Measurements from ENCODE around the gene APBA1. TPM values are rescaled to one million over a fixed set of nuclear protein-coding genes. Genes with fewer than 3 reads are reported as not detected.

APBA1 gene
- total RNA-seq, 2 donors from 2014 or later, result 2.8 to 3.8 TPM

GRCh38 chr9:69569738-69570451, 102.3 kb downstream of the APBA1 start:
- H3K27me3 Mint-ChIP-seq, result peaks cover 9% of the 10 kb centered on the region
- ATAC-seq (replicated peaks), result no peak
- no peak overlapping the region for H3K27ac Mint-ChIP-seq
- H3K36me3 Mint-ChIP-seq (ENCODE audit: low read depth), result no peaks in the 10 kb centered on the region
- no peak overlapping the region for H3K4me3 Mint-ChIP-seq
- H3K9me3 Mint-ChIP-seq, result no peaks in the 10 kb centered on the region
- no peaks in the 10 kb centered on the region for H3K4me1 Mint-ChIP-seq

GRCh38 chr9:69564557-69564956, 107.6 kb downstream of the APBA1 start:
- Mint-ChIP-seq H3K4me1 (no peaks in the 10 kb centered on the region), H3K9me3 (no peaks in the 10 kb centered on the region), H3K4me3 (no peak overlapping the region), H3K27me3 (peaks cover 5% of the 10 kb centered on the region), H3K27ac (no peak overlapping the region), H3K36me3 (ENCODE audit: low read depth) (no peaks in the 10 kb centered on the region)
- ATAC-seq (replicated peaks), result no peak

- no peaks in the 10 kb centered on the region for H3K36me3 Mint-ChIP-seq (ENCODE audit: low read depth)
- H3K27me3 Mint-ChIP-seq, result peaks cover 8% of the 10 kb centered on the region
- no peak overlapping the region for H3K27ac Mint-ChIP-seq
- H3K9me3 Mint-ChIP-seq, result no peaks in the 10 kb centered on the region
- H3K4me3 Mint-ChIP-seq, result no peak overlapping the region
- H3K4me1 Mint-ChIP-seq, result no peaks in the 10 kb centered on the region
- ATAC-seq (replicated peaks), result no peak
These were observed 113.0 kb downstream of the APBA1 start for GRCh38 chr9:69559126-69559525.

GRCh38 chr9:69556707-69557106, 115.5 kb downstream of the APBA1 start:
- H3K27me3 Mint-ChIP-seq, result peaks cover 16% of the 10 kb centered on the region
- H3K27ac Mint-ChIP-seq, result no peak overlapping the region
- no peaks in the 10 kb centered on the region for H3K4me1 Mint-ChIP-seq
- H3K36me3 Mint-ChIP-seq (ENCODE audit: low read depth), result no peaks in the 10 kb centered on the region
- ATAC-seq (replicated peaks), result no peak
- H3K9me3 Mint-ChIP-seq, result no peaks in the 10 kb centered on the region
- no peak overlapping the region for H3K4me3 Mint-ChIP-seq

GRCh38 chr9:69555802-69556201, 116.4 kb downstream of the APBA1 start:
- H3K27me3 Mint-ChIP-seq, result peaks cover 14% of the 10 kb centered on the region
- H3K27ac Mint-ChIP-seq, result no peak overlapping the region
- no peaks in the 10 kb centered on the region for H3K4me1 Mint-ChIP-seq
- H3K4me3 Mint-ChIP-seq, result no peak overlapping the region
- H3K9me3 Mint-ChIP-seq, result no peaks in the 10 kb centered on the region
- no peaks in the 10 kb centered on the region for H3K36me3 Mint-ChIP-seq (ENCODE audit: low read depth)
- ATAC-seq (replicated peaks), result no peak

GRCh38 chr9:69554945-69555344, 117.2 kb downstream of the APBA1 start:
- Mint-ChIP-seq H3K9me3 (no peaks in the 10 kb centered on the region), H3K4me1 (no peaks in the 10 kb centered on the region), H3K27ac (no peak overlapping the region), H3K4me3 (no peak overlapping the region), H3K27me3 (peaks cover 19% of the 10 kb centered on the region), H3K36me3 (ENCODE audit: low read depth) (no peaks in the 10 kb centered on the region)
- no peak for ATAC-seq (replicated peaks)

GRCh38 chr9:69549310-69550202, 122.6 kb downstream of the APBA1 start:
- Mint-ChIP-seq H3K9me3 (no peaks in the 10 kb centered on the region), H3K27me3 (peaks cover 15% of the 10 kb centered on the region), H3K36me3 (ENCODE audit: low read depth) (no peaks in the 10 kb centered on the region), H3K4me3 (no peak overlapping the region), H3K27ac (no peak overlapping the region), H3K4me1 (no peaks in the 10 kb centered on the region)
- peak; percentile 96 for ATAC-seq (replicated peaks)

GRCh38 chr9:69548681-69549080, 123.5 kb downstream of the APBA1 start:
- no peaks in the 10 kb centered on the region for H3K4me1 Mint-ChIP-seq
- no peak overlapping the region for H3K4me3 Mint-ChIP-seq
- H3K27ac Mint-ChIP-seq, result no peak overlapping the region
- ATAC-seq (replicated peaks), result no peak
- H3K36me3 Mint-ChIP-seq (ENCODE audit: low read depth), result no peaks in the 10 kb centered on the region
- peaks cover 15% of the 10 kb centered on the region for H3K27me3 Mint-ChIP-seq
- no peaks in the 10 kb centered on the region for H3K9me3 Mint-ChIP-seq

GRCh38 chr9:69546265-69546664, 125.9 kb downstream of the APBA1 start:
- Mint-ChIP-seq H3K27me3 (peaks cover 7% of the 10 kb centered on the region), H3K36me3 (ENCODE audit: low read depth) (no peaks in the 10 kb centered on the region), H3K4me1 (no peaks in the 10 kb centered on the region), H3K27ac (no peak overlapping the region), H3K9me3 (no peaks in the 10 kb centered on the region), H3K4me3 (no peak overlapping the region)
- no peak for ATAC-seq (replicated peaks)

GRCh38 chr9:69542942-69543704, 129.0 kb downstream of the APBA1 start:
- Mint-ChIP-seq H3K36me3 (ENCODE audit: low read depth) (no peaks in the 10 kb centered on the region), H3K9me3 (no peaks in the 10 kb centered on the region), H3K4me3 (no peak overlapping the region), H3K27ac (no peak overlapping the region), H3K4me1 (no peaks in the 10 kb centered on the region), H3K27me3 (peaks cover 10% of the 10 kb centered on the region)
- ATAC-seq (replicated peaks), result no peak

- no peaks in the 10 kb centered on the region for H3K9me3 Mint-ChIP-seq
- no peak for ATAC-seq (replicated peaks)
- no peaks in the 10 kb centered on the region for H3K4me1 Mint-ChIP-seq
- H3K36me3 Mint-ChIP-seq (ENCODE audit: low read depth), result no peaks in the 10 kb centered on the region
- H3K27ac Mint-ChIP-seq, result no peak overlapping the region
- H3K4me3 Mint-ChIP-seq, result no peak overlapping the region
- H3K27me3 Mint-ChIP-seq, result peaks cover 11% of the 10 kb centered on the region
These were observed 130.1 kb downstream of the APBA1 start for GRCh38 chr9:69542058-69542457.

GRCh38 chr9:69535911-69536310, 136.3 kb downstream of the APBA1 start:
- Mint-ChIP-seq H3K36me3 (ENCODE audit: low read depth) (no peaks in the 10 kb centered on the region), H3K4me1 (no peaks in the 10 kb centered on the region), H3K27ac (no peak overlapping the region), H3K4me3 (no peak overlapping the region), H3K9me3 (no peaks in the 10 kb centered on the region), H3K27me3 (peaks cover 8% of the 10 kb centered on the region)
- ATAC-seq (replicated peaks), result no peak

- Mint-ChIP-seq H3K4me1 (no peaks in the 10 kb centered on the region), H3K36me3 (ENCODE audit: low read depth) (no peaks in the 10 kb centered on the region), H3K27me3 (peaks cover 8% of the 10 kb centered on the region), H3K27ac (no peak overlapping the region), H3K9me3 (no peaks in the 10 kb centered on the region), H3K4me3 (no peak overlapping the region)
- no peak for ATAC-seq (replicated peaks)
These were observed 136.8 kb downstream of the APBA1 start for GRCh38 chr9:69535286-69535832.

GRCh38 chr9:69532396-69532795, 139.8 kb downstream of the APBA1 start:
- Mint-ChIP-seq H3K27me3 (peaks cover 3% of the 10 kb centered on the region), H3K4me1 (no peaks in the 10 kb centered on the region), H3K36me3 (ENCODE audit: low read depth) (no peaks in the 10 kb centered on the region), H3K4me3 (no peak overlapping the region), H3K27ac (no peak overlapping the region), H3K9me3 (peaks cover 4% of the 10 kb centered on the region)
- no peak for ATAC-seq (replicated peaks)
